WTC11 (cell line): ENCODE measurements around the gene MACROD2. TPM values are rescaled to one million over a fixed set of nuclear protein-coding genes. Genes with fewer than 3 reads are reported as not detected.

Source experiments
- ATAC-seq: fragments of 200-7000 bp; cut with Tn5 transposase; 2 replicates; pipeline ENCODE4 v1.10.0; 2021; ENCODE audit warnings: mild to moderate bottlenecking, moderate library complexity
- CTCF ChIA-PET: fragments of 300-600 bp; sonication (Branson Sonifier 250); formaldehyde crosslinking; loops from one replicate; lab custom pipeline; 2021; ENCODE audit warnings: antibody characterized with exemption; lab: Charles Lee
- POLR2A ChIA-PET: fragments of 350-600 bp; sonication (Branson Sonifier 250); formaldehyde crosslinking; loops from one replicate; lab custom pipeline; 2021; ENCODE audit warnings: antibody characterized with exemption; lab: Charles Lee
- DNase-seq: peaks from one replicate; pipeline ENCODE4 v3.0.0; 2021; ENCODE audit warnings: low spot score
- H3K27ac Mint-ChIP-seq: 2 replicates; pipeline ENCODE4 v1.8.0; 2021; ENCODE audit warnings: mixed read lengths
- H3K27me3 Mint-ChIP-seq: 2 replicates; pipeline ENCODE4 v1.8.0; 2021; ENCODE audit warnings: low read depth, mild to moderate bottlenecking, moderate library complexity, mixed read lengths
- H3K36me3 Mint-ChIP-seq: 2 replicates; pipeline ENCODE4 v1.8.0; 2021; ENCODE audit warnings: mixed read lengths
- H3K4me1 Mint-ChIP-seq: 2 replicates; pipeline ENCODE4 v1.8.0; 2022; ENCODE audit warnings: mixed read lengths
- H3K4me3 Mint-ChIP-seq: 2 replicates; pipeline ENCODE4 v1.8.0; 2021; ENCODE audit warnings: mild to moderate bottlenecking, moderate library complexity, mixed read lengths
- H3K9me3 Mint-ChIP-seq: 2 replicates; pipeline ENCODE4 v1.8.0; 2021; ENCODE audit warnings: mixed read lengths
- AR ChIP-seq: fragments of 250-450 bp; sonication (Bioruptor Pico); IDR thresholded peaks from 2 replicates; pipeline ENCODE4 v1.9.0; 2021; ENCODE audit warnings: mild to moderate bottlenecking
- CREM ChIP-seq: sonication (generic); formaldehyde crosslinking; IDR thresholded peaks from 2 replicates; pipeline ENCODE4 v1.8.1; 2022; ENCODE audit warnings: mild to moderate bottlenecking, missing genetic modification reagents, moderate library complexity
- CTCF ChIP-seq: fragments of 200-600 bp; IDR thresholded peaks from 2 replicates; pipeline ENCODE4 v1.8.0; 2022; ENCODE audit warnings: antibody characterized with exemption
- E2F4 ChIP-seq: sonication (generic); formaldehyde crosslinking; IDR thresholded peaks from 2 replicates; pipeline ENCODE4 v1.8.1; 2022; ENCODE audit warnings: low read depth, mild to moderate bottlenecking, moderate library complexity, missing genetic modification reagents, borderline replicate concordance
- ERG ChIP-seq: fragments of 250-450 bp; sonication (Bioruptor Pico); IDR thresholded peaks from 2 replicates; pipeline ENCODE4 v1.8.0; 2021; ENCODE audit warnings: mild to moderate bottlenecking
- FOXK1 ChIP-seq: sonication (generic); formaldehyde crosslinking; IDR thresholded peaks from 2 replicates; pipeline ENCODE4 v1.8.0; 2022; ENCODE audit warnings: mild to moderate bottlenecking, moderate library complexity, missing genetic modification reagents
- HMGXB4 ChIP-seq: sonication (generic); formaldehyde crosslinking; IDR thresholded peaks from 2 replicates; pipeline ENCODE4 v1.8.1; 2023; ENCODE audit warnings: mild to moderate bottlenecking, moderate library complexity, missing genetic modification reagents
- MLX ChIP-seq: sonication (generic); formaldehyde crosslinking; IDR thresholded peaks from 2 replicates; pipeline ENCODE4 v1.8.1; 2023; ENCODE audit warnings: mild to moderate bottlenecking, missing genetic modification reagents, moderate library complexity
- NFYB ChIP-seq: sonication (generic); formaldehyde crosslinking; conservative IDR thresholded peaks from 2 replicates; pipeline ENCODE4 v1.8.0; 2022; ENCODE audit warnings: low read depth, missing genetic modification reagents
- NR1H2 ChIP-seq: sonication (generic); formaldehyde crosslinking; IDR thresholded peaks from 2 replicates; pipeline ENCODE4 v1.9.0; 2021; ENCODE audit warnings: mild to moderate bottlenecking, moderate library complexity, missing genetic modification reagents
- NR2C2 ChIP-seq: sonication (generic); formaldehyde crosslinking; IDR thresholded peaks from 2 replicates; pipeline ENCODE4 v1.8.0; 2022; ENCODE audit warnings: mild to moderate bottlenecking, missing genetic modification reagents
- RORB ChIP-seq: fragments of 250-450 bp; sonication (Bioruptor Pico); IDR thresholded peaks from 2 replicates; pipeline ENCODE4 v1.9.0; 2021; ENCODE audit warnings: mild to moderate bottlenecking
- SOX15 ChIP-seq: fragments of 250-450 bp; sonication (Bioruptor Pico); IDR thresholded peaks from 2 replicates; pipeline ENCODE4 v1.9.0; 2021; ENCODE audit warnings: mild to moderate bottlenecking
- TCF7 ChIP-seq: sonication (generic); formaldehyde crosslinking; IDR thresholded peaks from 2 replicates; pipeline ENCODE4 v1.8.0; 2022; ENCODE audit warnings: mild to moderate bottlenecking, low read depth, missing genetic modification reagents, moderate library complexity
- ZBTB21 ChIP-seq: sonication (generic); formaldehyde crosslinking; IDR thresholded peaks from 2 replicates; pipeline ENCODE4 v1.8.1; 2023; ENCODE audit warnings: mild to moderate bottlenecking, missing genetic modification reagents, borderline replicate concordance
- ZNF121 ChIP-seq: sonication (generic); formaldehyde crosslinking; IDR thresholded peaks from 2 replicates; pipeline ENCODE4 v1.8.0; 2023; ENCODE audit warnings: missing genetic modification reagents
- ZNF317 ChIP-seq: sonication (generic); formaldehyde crosslinking; IDR thresholded peaks from 2 replicates; pipeline ENCODE4 v1.8.1; 2023; ENCODE audit warnings: low read depth, mild to moderate bottlenecking, moderate library complexity, missing genetic modification reagents, borderline replicate concordance
- ZNF425 ChIP-seq: fragments of 250-450 bp; sonication (Bioruptor Pico); conservative IDR thresholded peaks from 2 replicates; pipeline ENCODE4 v1.9.0; 2021; ENCODE audit warnings: mild to moderate bottlenecking
- total RNA-seq: library from RNA; stranded (reverse); gene quantifications from 3 replicates; pipeline ENCODE4 v1.2.3, GENCODE V29; 2021

Gene MACROD2
- total RNA-seq, 1 experiment from 2014 or later = 4.1 TPM

- Mint-ChIP-seq H3K9me3 (peaks cover 26% of the 10 kb centered on the region), H3K36me3 (peaks cover 13% of the 10 kb centered on the region), H3K4me1 (no peaks in the 10 kb centered on the region), H3K27me3 (no peaks in the 10 kb centered on the region), H3K27ac (no peak overlapping the region), H3K4me3 (no peak overlapping the region)
- TF ChIP-seq CREM (CRISPR knock-in tag) (no peak), CTCF (no peak), ERG (CRISPR knock-in tag) (no peak), ZNF121 (no peak), TCF7 (no peak)
- ChIA-PET CTCF (no interaction called here), POLR2A (no interaction called here)
- ATAC-seq = no peak
- no peak for DNase-seq
These were observed 1880.1 kb downstream of the MACROD2 start for GRCh38 chr20:15875446-15875845.

GRCh38 chr20:15882553-15882952 is 1887.2 kb downstream of the MACROD2 start:
- no peak overlapping the region for H3K4me3 Mint-ChIP-seq

GRCh38 chr20:15886250-15886649 is 1890.9 kb downstream of the MACROD2 start:
- Mint-ChIP-seq H3K4me3 (no peak overlapping the region), H3K27ac (no peak overlapping the region)
- ATAC-seq = no peak
- TF ChIP-seq ZBTB21 (CRISPR knock-in tag) (no peak), HMGXB4 (no peak), AR (CRISPR knock-in tag) (no peak), NR2C2 (CRISPR knock-in tag) (no peak), MLX (CRISPR knock-in tag) (no peak)
- TF ChIP-seq, all 79 proteins: peak for 0
- DNase-seq = no peak
- H3K36me3 Mint-ChIP-seq = peaks cover 12% of the 10 kb centered on the region
- no peaks in the 10 kb centered on the region; the same call in 1 of the 2 replicates for H3K27me3 Mint-ChIP-seq
- POLR2A ChIA-PET = no interaction called here
- H3K4me1 Mint-ChIP-seq = peaks cover 44% of the 10 kb centered on the region
- CTCF ChIA-PET = no interaction called here
- H3K9me3 Mint-ChIP-seq = peaks cover 37% of the 10 kb centered on the region

More at GRCh38 chr20:15882553-15882952, 1887.2 kb downstream of the MACROD2 start:
- H3K36me3 Mint-ChIP-seq = peaks cover 23% of the 10 kb centered on the region
- no peak for ATAC-seq
- H3K27ac Mint-ChIP-seq = no peak overlapping the region
- POLR2A ChIA-PET = no interaction called here
- CTCF ChIA-PET = no interaction called here
- TF ChIP-seq NFYB (CRISPR knock-in tag) (no peak), ZNF317 (CRISPR knock-in tag) (no peak), SOX15 (CRISPR knock-in tag) (no peak), RORB (CRISPR knock-in tag) (no peak), ZNF425 (CRISPR knock-in tag) (no peak), NR1H2 (CRISPR knock-in tag) (no peak), FOXK1 (CRISPR knock-in tag) (no peak), E2F4 (CRISPR knock-in tag) (no peak)
- H3K9me3 Mint-ChIP-seq = peaks cover 45% of the 10 kb centered on the region
- H3K4me1 Mint-ChIP-seq = peaks cover 12% of the 10 kb centered on the region
- no peak for DNase-seq
- no peaks in the 10 kb centered on the region; the same call in 1 of the 2 replicates for H3K27me3 Mint-ChIP-seq
